HepG2 (cell line): ENCODE measurements around the gene CYSTM1. TPM values are rescaled to one million over a fixed set of nuclear protein-coding genes. Genes with fewer than 3 reads are reported as not detected.

Source experiments
- ATAC-seq: fragments of 200-7000 bp; cut with Tn5 transposase; 3 replicates; pipeline ENCODE4 v1.9.1; 2020; ENCODE audit warnings: mild to moderate bottlenecking, moderate library complexity
- BruUV-seq: library from RNA; stranded (reverse); fragments of 400-500 nt; replicated peaks from 2 replicates; lab custom pipeline; 2021; lab: Mats Ljungman, UMichigan
- CTCF ChIA-PET: fragments of 300-600 bp; formaldehyde crosslinking; extraction: SDS; loops from one replicate; lab custom pipeline; 2021; ENCODE audit warnings: low total read pairs, inconsistent platforms, low intra/inter-chr PET ratio; lab: Yijun Ruan, JAX
- POLR2A ChIA-PET: fragments of 350-600 bp; sonication (Branson Sonifier 250); formaldehyde crosslinking; loops from one replicate; lab custom pipeline; 2020; ENCODE audit warnings: antibody characterized with exemption, inconsistent platforms; lab: Yijun Ruan, JAX
- DNase-seq: peaks from one replicate; pipeline ENCODE4 v3.0.0-alpha.2; 2015; ENCODE audit warnings: low spot score
- FAIRE-seq: peaks from 3 replicates; lab custom pipeline; 2011; peaks lifted over from hg19 to GRCh38; lab: Jason Lieb, UNC
- H2AFZ ChIP-seq: one replicate; pipeline ENCODE4 v1.6.1; 2011; ENCODE audit warnings: low read length, inconsistent platforms
- H3K27ac ChIP-seq: fragments of 300-600 bp; 3 replicates; pipeline ENCODE4 v1.8.0; 2011; ENCODE audit warnings: mixed run types, mild to moderate bottlenecking, mixed read lengths, low read length, inconsistent platforms; ENCODE audit not compliant: insufficient read depth; ENCODE audit errors: extremely low read length
- H3K27me3 ChIP-seq, 2 experiments: fragments of 200-600 bp in 1 of 2; 2 replicates in 1 of 2; 3 replicates in 1 of 2; pipeline versions ENCODE4 v1.6.0 to v1.8.0; 2011; ENCODE audit warnings: low read length in 2 of 2, mild to moderate bottlenecking in 2 of 2, moderate library complexity in 2 of 2, inconsistent platforms in 1 of 2; ENCODE audit not compliant: insufficient read depth in 2 of 2, control insufficient read depth in 1 of 2
- H3K36me3 ChIP-seq, 2 experiments: fragments of 200-600 bp in 1 of 2; replicated peaks in 1 of 2; 2 replicates in 1 of 2; 3 replicates in 1 of 2; pipeline versions ENCODE4 v1.5.1 to v1.8.0; 2011; ENCODE audit warnings: low read length in 2 of 2, inconsistent platforms in 1 of 2; ENCODE audit not compliant: insufficient read depth in 2 of 2, control insufficient read depth in 1 of 2
- H3K4me1 ChIP-seq: 2 replicates; pipeline ENCODE4 v1.5.1; 2012; ENCODE audit warnings: low read length, inconsistent platforms; ENCODE audit not compliant: insufficient read depth
- H3K4me2 ChIP-seq: 2 replicates; pipeline ENCODE4 v1.6.0; 2011; ENCODE audit warnings: low read depth, low read length, inconsistent platforms
- H3K4me3 ChIP-seq, 3 experiments: fragments of 200-600 bp in 1 of 3; sonication (generic), shearing (Covaris generic) in 1 of 3; replicated peaks in 1 of 3; 2 replicates each; pipeline ENCODE4 v1.5.1; 2011 to 2016; ENCODE audit warnings: low read length in 3 of 3, inconsistent platforms in 2 of 3, low read depth in 2 of 3, mild to moderate bottlenecking in 2 of 3, control low read depth in 1 of 3, mixed read lengths in 1 of 3; ENCODE audit not compliant: insufficient read depth in 1 of 3
- H3K79me2 ChIP-seq: one replicate; pipeline ENCODE4 v1.6.1; 2011; ENCODE audit warnings: low read length, inconsistent platforms; ENCODE audit not compliant: insufficient read depth
- H3K9ac ChIP-seq: 2 replicates; pipeline ENCODE4 v1.6.0; 2011; ENCODE audit warnings: mild to moderate bottlenecking, low read depth, low read length, inconsistent platforms; ENCODE audit not compliant: insufficient read depth
- H3K9me3 ChIP-seq: 2 replicates; pipeline ENCODE4 v1.5.1; 2012; ENCODE audit warnings: mild to moderate bottlenecking, low read length
- H4K20me1 ChIP-seq: 2 replicates; pipeline ENCODE4 v1.6.0; 2011; ENCODE audit warnings: inconsistent platforms, mild to moderate bottlenecking, low read length, moderate library complexity; ENCODE audit not compliant: insufficient read depth
- CAMTA2 ChIP-seq: sonication (generic); formaldehyde crosslinking; IDR thresholded peaks from 2 replicates; pipeline ENCODE4 v1.4.0; 2020; ENCODE audit warnings: mild to moderate bottlenecking, missing genetic modification reagents, borderline replicate concordance
- GABPB1 ChIP-seq: IDR thresholded peaks from 2 replicates; pipeline ENCODE4 v1.6.1; 2016; ENCODE audit warnings: mild to moderate bottlenecking, missing genetic modification reagents, moderate library complexity, missing compliant biosample characterization
- HES4 ChIP-seq: sonication (generic); formaldehyde crosslinking; IDR thresholded peaks from 2 replicates; pipeline ENCODE4 v1.9.0; 2021; ENCODE audit warnings: mild to moderate bottlenecking, missing genetic modification reagents, borderline replicate concordance
- KLF11 ChIP-seq: IDR thresholded peaks from 2 replicates; pipeline ENCODE4 v1.6.1; 2016; ENCODE audit warnings: missing compliant biosample characterization
- PCBP1 ChIP-seq: fragments of 200-400 bp; formaldehyde crosslinking; IDR thresholded peaks from 2 replicates; pipeline ENCODE4 v1.6.1; 2017; ENCODE audit warnings: mild to moderate bottlenecking, low read depth, low read length, borderline replicate concordance
- REL ChIP-seq: sonication (generic); formaldehyde crosslinking; conservative IDR thresholded peaks from 2 replicates; pipeline ENCODE4 v1.8.0; 2022; ENCODE audit warnings: mild to moderate bottlenecking, missing genetic modification reagents, moderate library complexity
- RFXANK ChIP-seq: IDR thresholded peaks from 2 replicates; pipeline ENCODE4 v1.6.1; 2016
- XBP1 ChIP-seq: sonication (generic); formaldehyde crosslinking; IDR thresholded peaks from 2 replicates; pipeline ENCODE4 v1.5.0; 2020; ENCODE audit warnings: missing genetic modification reagents
- ZBTB4 ChIP-seq: sonication (generic); formaldehyde crosslinking; IDR thresholded peaks from 2 replicates; pipeline ENCODE4 v1.4.0; 2020; ENCODE audit warnings: missing genetic modification reagents, mild to moderate bottlenecking, borderline replicate concordance
- ZNF235 ChIP-seq: sonication (generic); formaldehyde crosslinking; IDR thresholded peaks from 2 replicates; pipeline ENCODE4 v1.8.1; 2023; ENCODE audit warnings: mild to moderate bottlenecking, missing genetic modification reagents, borderline replicate concordance
- ZSCAN29 ChIP-seq: sonication (generic); formaldehyde crosslinking; conservative IDR thresholded peaks from 2 replicates; pipeline ENCODE4 v1.4.0; 2020; ENCODE audit warnings: mild to moderate bottlenecking, missing genetic modification reagents
- ZUFSP ChIP-seq: sonication (generic); formaldehyde crosslinking; IDR thresholded peaks from 2 replicates; pipeline ENCODE4 v1.9.0; 2021; ENCODE audit warnings: missing genetic modification reagents, mild to moderate bottlenecking, borderline replicate concordance
- WGBS: methylation state at CpG from one replicate; pipeline ENCODE4 v1.1.6; 2017; ENCODE audit warnings: low lambda C conversion rate; 5-methylcytosine and 5-hydroxymethylcytosine counted together
- in situ Hi-C: cut with HindIII; loops from 2 replicates; pipeline ENCODE4 v1.10.0; 2017; ENCODE audit warnings: low pct_unique_long_range_greater_than_20kb; ENCODE audit not compliant: extremely low pct_ligation_motif_present
- intact Hi-C: fragments of 100-400 bp; cut with micrococcal nuclease; formaldehyde crosslinking; loops from one replicate; pipeline ENCODE4 v1.10.0; 2022; ENCODE audit not compliant: unreplicated experiment
- polyA plus RNA-seq, 8 experiments: library from polyadenylated mRNA; depleted of rRNA in 3 of 8; stranded (reverse) in 7 of 8; unstranded in 1 of 8; fragments of >200 nt; fragmentation: Illumina TruSeq in 4 of 8; extraction: Trizol in 4 of 8; gene quantifications; 2 replicates each; pipeline versions ENCODE4 v1.2.1 to v1.2.3, GENCODE V29; 2011 to 2016; ENCODE audit warnings: low read depth in 4 of 8, missing spikeins in 1 of 8, mixed read lengths in 1 of 8; ENCODE audit not compliant: insufficient read depth in 1 of 8
- total RNA-seq, 5 experiments: library from RNA; depleted of rRNA; stranded (reverse); fragments of >200 nt; fragmentation: Illumina TruSeq; extraction: Trizol; gene quantifications; 2 replicates each; pipeline ENCODE4 v1.2.3, GENCODE V29; 2016; ENCODE audit warnings: low read depth in 1 of 5

The CYSTM1 gene
- total and polyA plus RNA-seq, 2 of the 13 experiments (the other 11 are each of a cell fraction or from before 2014, with no cell fraction given), result 40.0 to 73.4 TPM

- no peak for TF ChIP-seq ZUFSP (CRISPR knock-in tag)
- TF ChIP-seq XBP1 (CRISPR knock-in tag), result no peak
- TF ChIP-seq RFXANK (CRISPR knock-in tag), result no peak
Measured at GRCh38 chr5:140145256-140145655, 29.7 kb upstream of the CYSTM1 start (continued).

GRCh38 chr5:140145818-140146522, 29.0 kb upstream of the CYSTM1 start:
- WGBS, result 18% methylated on average over 33 of the region's 64 CpGs
- intact Hi-C loops (loop anchor here (1.0 kb wide), 1 partner anchor 11 kb away; no protein-coding TSS in a partner anchor), in situ Hi-C loops (loop anchor here (5.0 kb wide), 1 partner anchor 359 kb away; no protein-coding TSS in a partner anchor)
- H3K9ac ChIP-seq, result peak overlapping the region; percentile 32; the same call in 1 of the 2 replicates
- H3K79me2 ChIP-seq, result no peaks in the 10 kb centered on the region
- H4K20me1 ChIP-seq, result peaks cover 19% of the 10 kb centered on the region
- H3K36me3 ChIP-seq, result no peaks in the 10 kb centered on the region
- no peak overlapping the region for H2AFZ ChIP-seq
- ATAC-seq (peak; percentile 90), DNase-seq (peak; percentile 38), FAIRE-seq (no peak)
- POLR2A ChIA-PET, result interaction anchor here (1.0 to 1.1 kb wide), 3 partner anchors 11 to 38 kb away, joined by 3 to 6 read pairs (median 3); no protein-coding TSS in a partner anchor
- no TSS peak for BruUV-seq
- peak overlapping the region; percentile 49 to 69 (median 54); a peak in 4 of 6 replicates for H3K4me3 ChIP-seq
- no peaks in the 10 kb centered on the region for H3K9me3 ChIP-seq
- H3K27ac ChIP-seq, result no peak overlapping the region
- H3K27me3 ChIP-seq, result peaks cover 1 to 5% of the 10 kb centered on the region in 2 experiments; a peak in 1 of 5 replicates
- H3K4me2 ChIP-seq, result peak overlapping the region; percentile 93
- peaks cover 50% of the 10 kb centered on the region for H3K4me1 ChIP-seq
- CTCF ChIA-PET, result interaction anchor here (2.6 to 4.7 kb wide), 2 partner anchors 11 to 72 kb away, joined by 20 to 37 read pairs; no protein-coding TSS in a partner anchor
- TF ChIP-seq ZBTB4 (CRISPR knock-in tag) (0 out of 2 replicates have a peak, but pooled peaks have one; percentile 46), KLF11 (CRISPR knock-in tag) (no peak), ZSCAN29 (no peak), PCBP1 (no peak), HES4 (no peak), GABPB1 (CRISPR knock-in tag) (peak; percentile 55; the same call in 1 of the 2 replicates), ZNF235 (CRISPR knock-in tag) (no peak), CAMTA2 (CRISPR knock-in tag) (no peak), REL (CRISPR knock-in tag) (no peak)
